Measurements from ENCODE around the gene CCND2. TPM values are rescaled to one million over a fixed set of nuclear protein-coding genes. Genes with fewer than 3 reads are reported as not detected.

The CCND2 gene
- total and polyA plus RNA-seq, 2 of the 4 experiments (the other 2 are of a cell fraction), result 1.1 to 2.3 TPM

- peaks cover 2% of the 10 kb centered on the region; the same call in 1 of the 2 replicates for H3K4me1 ChIP-seq (ENCODE audit: control insufficient read depth, insufficient read depth, low read length)
- peak overlapping the region; percentile 50; the same call in 1 of the 2 replicates for H4K91ac ChIP-seq (ENCODE audit: insufficient read depth, low read depth, low read length)
- H4K8ac ChIP-seq (ENCODE audit: low read depth in 2 of 2, low read length in 2 of 2), result peak overlapping the region; percentile 85 to 94
- no peaks in the 10 kb centered on the region; the same call in 1 of the 2 replicates for H4K20me1 ChIP-seq (ENCODE audit: insufficient read depth, low read length)
- POLR2A ChIA-PET (ENCODE audit: unreplicated experiment), result no interaction called here
- peaks cover 3% of the 10 kb centered on the region; the same call in 1 of the 2 replicates for H3K36me3 ChIP-seq (ENCODE audit: control insufficient read depth, insufficient read depth, low read length)
- H2AK5ac ChIP-seq (ENCODE audit: low read depth, low read length), result no peak overlapping the region
- peaks cover 1% of the 10 kb centered on the region for H3K27me3 ChIP-seq (ENCODE audit: control insufficient read depth, insufficient read depth, low read length)
- H3K4me2 ChIP-seq (ENCODE audit: low read depth, low read length), result peak overlapping the region; percentile 61
- H3K27ac ChIP-seq (ENCODE audit: insufficient read depth, low read length), result peak overlapping the region; percentile 9
- H2AFZ ChIP-seq (replicated peaks; ENCODE audit: low read length, poor library complexity), result peak overlapping the region; percentile 98
- H3K14ac ChIP-seq (replicated peaks; ENCODE audit: low read depth, low read length), result peak overlapping the region; percentile 75
- H3K9ac ChIP-seq (ENCODE audit: low read depth, low read length), result peak overlapping the region; percentile 58
- H2BK5ac ChIP-seq (ENCODE audit: low read depth, low read length, poor library complexity, severe bottlenecking), result peak overlapping the region; percentile 2
- H3K4ac ChIP-seq (ENCODE audit: low read depth, low read length), result peak overlapping the region; percentile 86
- TF ChIP-seq RCOR1 (IDR thresholded peaks at IDR 0.05; ENCODE audit: insufficient replicate concordance, low read length), result no peak
- no peak for TF ChIP-seq CHD1 (IDR thresholded peaks at IDR 0.05; ENCODE audit: low read depth, low read length)
- no peak for TF ChIP-seq MXI1 (IDR thresholded peaks at IDR 0.05; ENCODE audit: borderline replicate concordance, low read depth, low read length)
- no peak for TF ChIP-seq USF2 (IDR thresholded peaks at IDR 0.05; ENCODE audit: low read depth, low read length)
- no peak for TF ChIP-seq MAFK (IDR thresholded peaks at IDR 0.05; ENCODE audit: low read depth, low read length)
- TF ChIP-seq ELK1 (IDR thresholded peaks at IDR 0.05; ENCODE audit: borderline replicate concordance, low read depth, low read length), result no peak
- TF ChIP-seq FOS (IDR thresholded peaks at IDR 0.05; ENCODE audit: low read depth, low read length), result no peak
- TF ChIP-seq CEBPB (IDR thresholded peaks at IDR 0.05; ENCODE audit: low read depth, low read length), result no peak
- TF ChIP-seq CTCF (conservative IDR thresholded peaks at IDR 0.05; ENCODE audit: low read depth, low read length), result no peak
- TF ChIP-seq POLR2A (IDR thresholded peaks at IDR 0.05; ENCODE audit: low read depth, low read length), result no peak
- TF ChIP-seq SMC3 (IDR thresholded peaks at IDR 0.05; ENCODE audit: low read depth, low read length), result no peak
- no peak for TF ChIP-seq NFE2L2 (IDR thresholded peaks at IDR 0.05; ENCODE audit: low read depth, low read length)
- TF ChIP-seq MAZ (IDR thresholded peaks at IDR 0.05; ENCODE audit: borderline replicate concordance, low read depth, low read length), result no peak
- TF ChIP-seq BHLHE40 (IDR thresholded peaks at IDR 0.05; ENCODE audit: low read depth, low read length), result no peak
- TF ChIP-seq RAD21 (IDR thresholded peaks at IDR 0.05; ENCODE audit: low read length), result no peak
- peaks cover 16 to 27% of the 10 kb centered on the region in 2 experiments; a peak in 3 of 4 replicates for H3K79me1 ChIP-seq (ENCODE audit: low read depth in 1 of 2, low read length in 2 of 2)
- peak overlapping the region; percentile 81; the same call in 1 of the 2 replicates for H3K23ac ChIP-seq (ENCODE audit: low read depth, low read length)
- intact Hi-C loops (cut with micrococcal nuclease) (loop anchor here (5.0 kb wide), 1 partner anchor 217 kb away; the partner anchor contains the start of gene RAD51AP1), in situ Hi-C loops (cut with MboI; ENCODE audit: low sequenced_read_pairs) (no loop called here), dilution Hi-C loops (cut with HindIII; ENCODE audit: low sequenced_read_pairs, unreplicated experiment) (no loop called here)
- no peak overlapping the region; the same call in 2 of the 3 replicates for H2BK15ac ChIP-seq (ENCODE audit: low read depth, low read length)
- 8% methylated on average over 7 of the region's 13 CpGs; no CpG with 5 or more reads in 1 of the 2 experiments for WGBS, 2 experiments (ENCODE audit: extremely low coverage in 2 of 2, insufficient read length in 1 of 2)
- peak overlapping the region; percentile 35 for H3K56ac ChIP-seq (ENCODE audit: extremely low read depth, insufficient read depth, low read length)
- CTCF ChIA-PET, result no interaction called here
- H3K9me3 ChIP-seq (ENCODE audit: control insufficient read depth, insufficient read depth, low read length), result no peaks in the 10 kb centered on the region
- peak overlapping the region; percentile 25 for H4K5ac ChIP-seq (ENCODE audit: low read depth, low read length)
- H2BK120ac ChIP-seq (ENCODE audit: low read depth, low read length), result no peak overlapping the region; the same call in 1 of the 2 replicates
- H3K9me1 ChIP-seq (ENCODE audit: insufficient read depth, low read length), result no peaks in the 10 kb centered on the region; the same call in 1 of the 2 replicates
- no peak for DNase-seq
- peak overlapping the region; percentile 80 for H2AK9ac ChIP-seq (replicated peaks; ENCODE audit: low read depth, low read length, poor library complexity)
- ATAC-seq (ENCODE audit: low read depth), result peak; percentile 35
- peak overlapping the region; percentile 57 for H3K4me3 ChIP-seq (ENCODE audit: insufficient read depth, low read depth, low read length)
- TSS peak; percentile 87 for BruUV-seq (replicated peaks)
- H2BK20ac ChIP-seq (ENCODE audit: low read depth, low read length), result no peak overlapping the region
- H3K18ac ChIP-seq (ENCODE audit: low read depth, low read length), result no peak overlapping the region
These were observed 46.9 kb downstream of the CCND2 start for GRCh38 chr12:4320497-4320852.

All from IMR-90 (cell line).